Urothelium cell line (cell line): ENCODE data around the gene FOXA2.

Experiments
- DNase-seq: peaks from one replicate; pipeline ENCODE4 v3.0.0; 2011; ENCODE audit warnings: low spot score, mixed read lengths
- FAIRE-seq: peaks from 2 replicates; lab custom pipeline; 2011; peaks lifted over from hg19 to GRCh38; lab: Jason Lieb, UNC

Gene FOXA2

GRCh38 chr20:22544462-22544861 is 39.9 kb downstream of the FOXA2 start:
- DNase-seq: no peak
- no peak for FAIRE-seq

DNA sequence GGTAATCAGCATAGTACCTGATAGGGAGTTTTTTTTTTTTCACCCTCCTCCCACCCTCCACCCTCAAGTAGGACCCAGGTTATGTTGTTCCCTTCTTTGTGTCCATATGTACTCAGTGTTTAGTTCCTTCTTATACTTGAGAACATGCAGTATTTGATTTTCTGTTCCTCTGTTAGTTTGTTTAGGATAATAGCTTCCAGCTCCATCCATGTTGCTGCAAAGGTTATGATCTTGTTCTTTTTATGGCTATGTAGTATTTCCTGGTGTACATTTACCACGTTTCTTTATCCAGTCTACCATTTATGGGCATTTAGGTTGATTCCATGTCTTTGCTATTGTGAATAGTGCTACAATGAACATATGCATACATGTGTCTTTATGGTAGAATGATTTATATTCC is 41.9 kb downstream of the FOXA2 start:
- FAIRE-seq: no peak
- no peak for DNase-seq

GRCh38 chr20:22540832-22541231 is 43.5 kb downstream of the FOXA2 start:
- FAIRE-seq (no peak), DNase-seq (no peak)

DNA sequence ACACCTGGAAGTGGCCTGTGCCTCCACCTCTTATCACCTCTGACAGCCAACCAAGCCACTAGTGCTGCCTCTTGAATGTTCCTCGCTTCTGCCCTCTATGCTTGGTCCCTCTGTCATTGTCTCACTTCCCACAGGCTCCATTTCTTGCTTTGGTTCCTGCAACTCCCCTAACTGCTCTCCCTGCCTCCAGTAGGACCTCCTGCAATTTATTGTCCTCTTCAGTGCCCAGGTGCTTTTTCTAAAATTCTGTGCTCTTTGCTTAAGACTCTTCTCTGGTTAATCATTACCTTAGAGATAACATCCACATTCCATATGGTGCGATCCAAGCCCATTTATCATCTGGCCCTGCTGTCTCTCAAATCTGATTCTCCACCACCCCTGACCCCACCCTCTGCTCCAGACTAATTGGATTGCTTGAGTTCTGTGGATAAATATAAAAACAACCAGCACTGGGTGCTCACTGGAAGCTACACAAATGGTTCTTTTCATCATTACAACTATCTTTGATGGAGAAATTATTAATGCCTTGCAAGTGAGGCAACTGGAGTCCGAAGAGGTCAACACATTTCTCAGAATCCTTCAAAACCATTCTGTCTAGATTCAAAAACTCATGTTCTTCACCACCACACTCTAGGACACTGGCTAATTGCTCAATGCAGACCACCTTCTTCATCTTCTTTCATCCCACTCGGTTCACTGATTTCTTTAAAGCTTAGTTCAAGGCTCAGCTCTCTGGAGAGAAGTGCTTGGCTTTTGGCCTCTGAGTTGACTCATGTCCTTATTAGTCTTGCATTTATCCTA is 47.2 kb downstream of the FOXA2 start:
- no peak for DNase-seq
- no peak for FAIRE-seq

DNA sequence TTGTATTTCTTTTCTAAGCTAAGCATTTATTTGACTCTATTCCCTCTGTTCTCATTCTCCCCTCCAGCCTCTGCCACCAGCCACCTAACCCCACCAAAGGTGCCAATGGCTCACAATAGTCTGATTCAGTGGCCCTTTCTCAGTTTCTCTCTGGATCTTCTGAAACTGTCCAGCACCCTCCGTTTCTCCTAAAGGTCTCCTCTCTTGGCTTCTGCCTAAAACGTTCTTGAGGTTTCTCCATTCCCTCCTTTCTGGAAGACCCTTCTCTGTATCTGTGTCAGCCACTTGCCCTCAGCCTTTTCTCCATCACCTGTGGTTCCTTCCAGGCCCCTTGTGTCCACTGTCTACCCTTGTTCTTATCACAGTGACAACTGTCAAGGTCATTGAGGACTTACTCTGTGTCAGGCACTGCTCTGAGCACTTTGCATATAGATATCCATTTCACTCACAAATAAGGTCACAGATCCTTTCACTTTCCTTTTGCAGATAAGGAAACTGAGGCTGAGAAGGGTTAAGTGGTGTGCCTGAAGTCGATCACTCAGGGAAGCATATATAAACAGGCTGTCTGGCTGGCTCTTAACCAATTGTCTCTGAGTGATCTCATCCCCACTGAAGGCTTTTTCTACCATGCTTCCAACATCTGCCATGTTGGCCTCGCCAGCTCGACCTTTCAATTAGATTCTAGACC is 48.1 kb downstream of the FOXA2 start:
- DNase-seq (no peak), FAIRE-seq (no peak)

DNA sequence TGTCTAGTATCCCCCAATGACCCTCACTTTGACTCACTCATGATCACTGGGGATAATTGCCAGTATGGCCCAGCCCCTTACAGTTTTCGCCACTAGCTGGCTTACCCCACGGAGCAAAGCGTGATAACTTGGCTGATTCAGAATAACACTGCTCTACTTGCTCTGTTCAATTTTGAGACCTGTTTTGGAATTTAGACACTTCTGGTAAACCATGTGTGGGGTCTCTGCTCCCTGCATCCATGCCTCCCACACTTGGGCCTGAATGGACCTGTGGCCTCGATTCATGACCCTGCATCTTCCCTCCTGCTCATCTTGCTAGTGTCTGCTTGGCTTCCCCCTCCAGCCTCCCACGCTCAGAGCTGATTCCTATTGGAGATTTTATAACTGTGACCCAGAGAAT is 48.9 kb downstream of the FOXA2 start:
- DNase-seq (no peak), FAIRE-seq (no peak)

DNA sequence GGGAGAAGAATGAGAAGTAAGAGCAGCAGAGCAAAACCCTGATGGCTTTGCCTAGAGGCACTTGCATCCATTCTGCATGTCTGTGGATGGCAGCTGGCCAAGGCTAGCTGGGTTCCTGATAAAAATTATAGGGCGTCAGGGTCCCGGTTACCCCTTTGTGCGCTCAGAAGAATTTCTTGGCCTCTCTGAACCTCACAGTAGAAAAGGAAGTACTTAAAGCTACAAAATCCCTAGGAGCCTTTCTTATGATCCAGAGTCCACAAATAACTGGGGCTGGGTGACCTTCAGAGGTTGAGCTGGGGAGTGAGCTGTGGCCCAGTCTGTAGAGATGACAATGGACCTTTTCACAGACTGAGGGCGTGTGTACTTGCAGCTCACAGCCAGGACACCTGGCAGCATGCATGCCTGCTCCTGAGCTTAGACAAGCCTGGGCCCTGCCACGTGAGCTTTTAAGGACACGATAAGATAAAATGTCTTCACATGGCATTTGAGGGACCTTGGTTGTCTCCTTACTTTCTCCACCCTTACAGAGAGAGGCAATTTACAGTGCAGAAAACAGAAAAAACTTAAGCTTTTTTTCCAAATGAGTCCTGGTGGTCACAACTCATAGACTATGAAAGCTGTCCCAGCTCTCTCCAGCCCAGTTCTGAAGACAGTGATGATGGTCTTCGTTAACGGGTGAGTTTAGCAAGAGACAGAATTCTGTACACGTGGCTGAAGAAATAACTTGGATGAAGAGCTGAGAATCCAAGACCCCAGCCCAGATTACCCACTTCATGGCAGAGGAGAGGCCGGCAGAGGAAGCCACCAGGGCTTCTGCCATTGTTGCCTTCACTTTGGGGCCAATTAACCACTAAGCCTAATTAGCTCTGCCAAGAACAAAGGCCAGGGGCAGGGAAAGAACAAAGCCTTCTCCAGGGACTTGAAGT is 50.3 kb downstream of the FOXA2 start:
- FAIRE-seq (no peak), DNase-seq (no peak)

- FAIRE-seq: no peak
Measured at GRCh38 chr20:22532598-22532997, 51.8 kb downstream of the FOXA2 start.

GRCh38 chr20:22531756-22532155 is 52.6 kb downstream of the FOXA2 start:
- FAIRE-seq: no peak
- no peak for DNase-seq

More at GRCh38 chr20:22532598-22532997, 51.8 kb downstream of the FOXA2 start:
- DNase-seq: no peak

DNA sequence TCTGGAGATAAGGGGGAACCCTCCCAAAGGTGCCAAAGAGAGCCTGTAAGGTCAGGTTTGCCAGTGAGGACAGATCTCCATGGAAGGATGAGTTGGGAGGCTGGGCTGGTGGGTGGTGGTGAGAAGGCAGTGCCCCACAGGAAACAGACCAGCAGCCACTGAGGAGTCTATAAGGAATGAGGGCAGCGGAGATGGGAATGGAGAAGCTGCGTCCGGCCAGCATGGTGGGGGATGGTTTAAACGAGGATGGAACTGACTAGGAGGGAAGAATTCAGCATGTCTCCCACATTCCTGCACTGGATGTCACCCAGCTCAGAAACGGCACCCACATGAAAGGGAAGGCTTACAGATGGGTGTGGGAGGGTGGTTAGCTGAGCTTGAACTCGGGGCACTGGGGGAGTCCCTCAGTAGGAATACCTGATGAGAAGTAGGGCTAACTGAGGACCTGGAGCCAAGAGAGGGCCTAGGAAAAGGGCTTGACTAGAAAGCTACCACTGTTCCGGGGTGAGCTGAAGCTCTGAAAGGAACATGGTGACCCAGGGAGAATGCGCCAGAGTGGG is 53.2 kb downstream of the FOXA2 start:
- FAIRE-seq (no peak), DNase-seq (no peak)
